GM18907 (cell line): ENCODE measurements around the gene FAM83E.
"Not testable (repeated sequence)": the region's sequence is repeated elsewhere in the genome, so short reads cannot be mapped to it uniquely, and the experiment has no call there.

Source experiments
- ATAC-seq: cut with Tn5 transposase; IDR thresholded peaks from one replicate; pipeline ENCODE4 v1.9.1; 2021; ENCODE audit warnings: mild to moderate bottlenecking, moderate library complexity; ENCODE audit not compliant: unreplicated experiment

Gene FAM83E

GRCh38 chr19:48587387-48587786 is 27.5 kb downstream of the FAM83E start:
- no peak for ATAC-seq

GRCh38 chr19:48582168-48582567 is 32.7 kb downstream of the FAM83E start:
- no peak for ATAC-seq

- no peak for ATAC-seq
Measured at GRCh38 chr19:48578891-48579290, 36.0 kb downstream of the FAM83E start.

GRCh38 chr19:48577908-48578307 is 37.0 kb downstream of the FAM83E start:
- ATAC-seq: not testable (repeated sequence)

GRCh38 chr19:48575931-48576622 is 38.8 kb downstream of the FAM83E start:
- no peak for ATAC-seq

- ATAC-seq: no peak
Measured at GRCh38 chr19:48573163-48573505, 41.7 kb downstream of the FAM83E start.

GRCh38 chr19:48571378-48572162 is 43.3 kb downstream of the FAM83E start:
- ATAC-seq: no peak

- no peak for ATAC-seq
Measured at GRCh38 chr19:48569814-48570213, 45.1 kb downstream of the FAM83E start.

GRCh38 chr19:48568345-48568886 is 46.5 kb downstream of the FAM83E start:
- ATAC-seq: no peak

GRCh38 chr19:48565090-48565489 is 49.8 kb downstream of the FAM83E start:
- ATAC-seq: no peak
